HG02840 (cell line): Measurements from ENCODE around the gene CACNB4.
"Not testable (repeated sequence)": the region's sequence is repeated elsewhere in the genome, so short reads cannot be mapped to it uniquely, and the experiment has no call there.

Experiments used
- ATAC-seq: cut with Tn5 transposase; IDR thresholded peaks from one replicate; pipeline ENCODE4 v1.9.1; 2021; ENCODE audit warnings: mild to moderate bottlenecking, moderate library complexity, moderate number of reproducible peaks; ENCODE audit not compliant: unreplicated experiment, low FRiP score

CACNB4 gene

GRCh38 chr2:151875631-151876030 lies 223.2 kb downstream of the CACNB4 start:
- ATAC-seq, result not testable (repeated sequence)

DNA sequence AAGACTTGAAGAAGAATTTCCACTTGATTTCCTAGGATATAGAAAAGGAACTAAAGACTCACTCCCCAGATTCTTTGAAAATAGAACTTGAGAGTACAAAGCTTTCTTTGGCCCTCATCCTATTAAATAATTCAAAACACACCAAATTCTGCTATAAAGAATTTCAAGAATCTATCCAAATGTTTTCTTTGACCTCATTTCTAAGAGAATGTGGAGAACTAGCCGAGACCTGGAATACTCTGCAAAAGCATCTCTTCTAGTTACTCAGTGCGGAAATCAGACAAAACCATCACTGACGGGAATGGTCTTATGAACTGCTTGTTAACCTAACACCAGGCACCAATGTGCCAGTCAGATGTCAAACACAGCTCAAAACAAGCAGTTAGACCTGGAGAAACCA lies 226.4 kb downstream of the CACNB4 start:
- ATAC-seq, result no peak

- no peak for ATAC-seq
Observed at GRCh38 chr2:151869291-151869690, 229.6 kb downstream of the CACNB4 start.

DNA sequence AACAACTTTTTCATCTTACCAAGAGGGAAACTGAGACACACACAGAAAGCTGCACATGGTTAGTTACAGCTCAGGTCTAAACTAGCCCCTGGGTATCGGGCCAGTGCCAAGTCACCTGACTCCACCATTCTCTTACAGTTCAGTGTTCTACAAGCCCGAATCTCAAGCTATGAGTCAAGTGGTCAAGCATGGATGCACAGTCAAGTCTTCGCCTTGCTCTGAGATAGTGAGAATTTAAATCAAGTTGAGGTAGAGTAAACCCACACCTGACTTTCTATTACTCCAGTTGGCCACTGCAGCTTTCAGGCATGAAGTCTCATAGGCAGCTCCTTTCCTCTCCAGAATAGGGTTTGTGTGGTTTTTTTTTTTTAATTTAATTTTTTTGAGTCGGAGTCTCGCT lies 236.1 kb downstream of the CACNB4 start:
- peak; percentile 99 for ATAC-seq

DNA sequence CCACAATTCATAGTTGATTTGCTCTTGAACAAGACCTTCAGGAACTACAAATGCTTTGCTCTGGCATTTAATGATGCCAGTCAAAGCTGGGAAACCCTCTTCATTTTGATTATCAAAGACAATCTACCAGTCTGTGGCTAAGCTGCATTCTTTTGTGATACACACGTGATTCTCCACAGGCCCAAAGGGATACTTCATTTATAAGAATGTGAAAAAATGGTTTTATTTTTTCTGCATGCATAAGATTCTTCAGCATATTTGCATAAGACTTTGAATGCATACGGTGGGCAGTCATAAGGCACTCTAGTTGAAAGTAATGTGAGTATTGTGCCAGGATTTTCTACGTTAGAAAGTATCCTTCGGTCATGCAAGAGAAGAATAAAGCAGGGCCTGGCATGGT lies 237.7 kb downstream of the CACNB4 start:
- no peak for ATAC-seq

DNA sequence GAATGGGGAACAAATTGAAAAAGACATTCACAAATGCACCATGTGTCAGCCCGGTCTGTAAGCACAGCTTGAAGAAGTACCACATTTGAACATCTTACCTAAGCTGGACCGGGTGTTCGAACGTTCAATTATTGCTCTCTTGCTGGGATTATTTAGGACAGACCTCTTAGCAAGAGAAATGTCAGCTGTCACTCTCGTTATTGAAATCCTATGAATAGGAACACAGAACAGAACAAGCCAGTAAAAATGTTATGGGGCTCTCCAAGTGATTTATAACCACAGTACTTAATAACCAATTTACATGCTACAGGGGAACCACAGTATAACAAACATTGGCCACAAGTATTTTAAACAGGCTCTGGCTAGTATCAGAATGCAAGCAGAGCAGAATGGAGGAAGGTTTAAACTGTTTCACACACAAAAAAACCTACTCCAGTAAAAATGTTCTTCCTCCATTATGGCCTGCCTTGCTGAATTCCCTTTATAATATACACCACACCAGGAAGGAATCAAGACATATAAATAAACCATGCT lies 238.2 kb downstream of the CACNB4 start:
- ATAC-seq, result no peak

DNA sequence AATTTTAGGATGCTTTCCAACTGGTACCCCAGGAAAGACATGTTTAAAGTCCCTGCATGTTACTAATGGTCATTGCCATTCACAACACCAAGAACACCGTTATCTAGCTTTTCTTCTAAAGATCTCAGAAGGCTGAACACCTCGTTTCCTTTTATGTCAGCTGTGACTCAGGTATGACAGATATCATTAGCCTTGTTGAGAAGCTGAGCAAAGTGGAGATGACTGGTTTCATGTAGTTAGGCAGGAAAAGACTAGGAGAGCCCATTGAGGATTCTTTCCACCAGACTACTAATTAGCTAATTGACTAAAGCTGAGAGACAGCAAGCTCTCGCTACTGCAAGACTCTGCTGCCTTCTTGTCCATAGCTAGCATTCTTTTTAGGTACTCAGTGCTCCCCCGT lies 238.6 kb downstream of the CACNB4 start:
- ATAC-seq, result no peak

GRCh38 chr2:151857650-151858049 lies 241.2 kb downstream of the CACNB4 start:
- no peak for ATAC-seq

DNA sequence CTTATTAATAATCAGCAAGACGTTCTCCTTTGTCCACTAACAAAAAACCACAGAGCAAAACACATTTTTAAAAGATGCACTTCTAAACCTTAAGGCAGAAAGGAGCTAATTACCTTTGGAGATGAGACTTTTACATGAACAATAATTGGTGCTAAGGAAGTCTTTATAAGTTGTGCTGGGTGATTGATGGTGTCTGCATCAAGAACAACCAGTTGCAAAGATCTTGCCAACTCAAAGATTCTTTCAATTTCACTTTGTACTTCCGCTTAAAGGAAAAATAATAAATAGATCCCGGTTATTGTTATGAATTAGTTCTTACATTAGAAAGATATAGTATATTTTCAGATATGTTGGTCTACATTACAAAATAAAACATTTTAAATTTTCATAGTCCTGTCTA lies 243.7 kb downstream of the CACNB4 start:
- ATAC-seq, result no peak

- no peak for ATAC-seq
Observed at GRCh38 chr2:151853070-151853758, 245.6 kb downstream of the CACNB4 start.

GRCh38 chr2:151852260-151853069 lies 246.4 kb downstream of the CACNB4 start:
- ATAC-seq, result no peak

DNA sequence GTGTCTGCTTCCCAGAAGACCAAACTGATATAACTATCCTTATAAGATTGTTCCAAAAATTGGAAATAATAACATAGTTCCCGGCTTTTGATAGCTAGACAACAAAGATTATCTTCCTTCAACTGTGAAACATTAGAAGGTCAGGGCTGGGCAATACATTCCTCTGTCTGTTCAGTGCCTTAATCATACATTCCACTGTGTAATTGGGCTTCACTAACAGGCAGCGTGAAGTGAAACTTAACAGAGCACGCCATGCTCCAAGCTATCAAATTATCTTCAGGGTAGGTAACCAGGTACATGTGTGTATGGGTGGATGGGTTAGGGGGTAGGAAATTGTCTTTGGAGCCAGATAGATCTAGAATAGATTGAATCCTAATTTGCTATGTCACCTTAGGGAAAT lies 247.1 kb downstream of the CACNB4 start:
- ATAC-seq, result no peak

- no peak for ATAC-seq
Observed at GRCh38 chr2:151849413-151850010, 249.3 kb downstream of the CACNB4 start.

- ATAC-seq, result peak; percentile 47
Observed at GRCh38 chr2:151845884-151846283, 253.0 kb downstream of the CACNB4 start.

- no peak for ATAC-seq
Observed at GRCh38 chr2:151845481-151845880, 253.4 kb downstream of the CACNB4 start.

- no peak for ATAC-seq
Observed at GRCh38 chr2:151844211-151844896, 254.5 kb downstream of the CACNB4 start.

- ATAC-seq, result no peak
Observed at GRCh38 chr2:151843691-151844061, 255.2 kb downstream of the CACNB4 start.

DNA sequence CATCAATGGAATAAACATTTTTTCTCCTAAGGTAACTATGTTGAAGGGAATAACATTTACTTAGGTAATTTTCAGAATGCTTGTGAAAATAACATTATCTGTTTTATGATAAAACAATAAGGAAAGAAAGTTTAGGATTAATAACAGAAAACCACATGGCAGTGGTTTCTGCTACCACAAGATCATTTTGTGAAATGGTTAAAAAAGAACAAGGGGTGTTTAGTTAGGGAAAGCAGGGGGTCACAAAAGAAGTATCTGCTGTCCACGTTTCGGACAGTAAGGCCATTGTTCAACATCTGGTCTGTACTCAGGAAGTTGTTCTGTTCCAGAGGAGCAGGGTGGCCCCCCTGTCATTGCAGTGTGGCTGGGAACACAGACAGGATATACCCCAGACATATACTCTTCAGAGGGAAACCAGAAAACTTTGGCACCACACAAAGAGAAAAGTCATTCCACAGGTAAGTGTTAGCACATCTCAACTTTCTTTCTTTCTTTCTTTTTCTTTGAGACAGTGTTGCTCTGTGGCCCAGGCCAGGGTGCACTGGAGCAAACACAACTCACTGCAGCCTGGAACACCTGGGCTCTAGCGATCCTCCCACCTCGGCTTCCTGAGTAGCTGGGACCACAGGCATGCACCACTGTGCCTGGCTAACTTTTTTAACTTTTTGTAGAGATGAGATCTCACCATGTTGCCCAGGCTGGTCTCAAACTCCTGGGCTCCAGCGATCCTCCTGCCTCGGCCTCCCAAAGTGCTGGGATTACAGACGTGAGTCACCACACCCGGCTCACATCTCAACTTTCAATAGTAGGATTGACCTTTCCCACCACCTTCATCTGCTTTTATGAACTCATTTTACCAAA lies 255.8 kb downstream of the CACNB4 start:
- peak; percentile 29 for ATAC-seq

DNA sequence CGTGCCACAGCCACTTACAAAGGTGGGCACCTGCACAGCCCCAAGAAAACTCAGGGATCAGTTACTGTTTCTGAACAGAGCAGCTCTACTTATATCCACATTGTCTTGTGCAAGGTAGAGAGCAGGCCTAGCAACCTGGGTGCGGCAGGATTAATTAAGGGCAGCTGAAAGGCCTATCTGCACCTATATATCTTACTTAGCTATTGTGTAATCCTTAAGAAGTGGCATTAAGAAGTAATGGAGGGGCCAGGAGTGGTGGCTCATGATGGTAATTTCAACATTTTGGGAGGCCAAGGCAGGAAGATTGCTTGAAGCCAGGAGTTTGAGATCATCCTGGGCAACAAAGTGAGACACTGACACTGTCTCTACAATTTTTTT lies 257.8 kb downstream of the CACNB4 start:
- ATAC-seq, result no peak
